Kidney glomerular epithelial cell (primary cell): ENCODE results near the gene TSHZ2.
"Not testable (repeated sequence)": the region's sequence is repeated elsewhere in the genome, so short reads cannot be mapped to it uniquely, and the experiment has no call there.

Experiments
- DNase-seq: peaks from one replicate; lab custom pipeline; 2025; lab: John Stamatoyannopoulos, UW

Gene TSHZ2

GRCh38 chr20:53454675-53455276 lies 482.6 kb downstream of the TSHZ2 start:
- no peak for DNase-seq

- no peak for DNase-seq
These were observed 491.2 kb downstream of the TSHZ2 start for GRCh38 chr20:53463101-53463972.

- DNase-seq, result no peak
These were observed 494.1 kb downstream of the TSHZ2 start for GRCh38 chr20:53466279-53466678.

GRCh38 chr20:53468587-53468986 lies 496.4 kb downstream of the TSHZ2 start:
- no peak for DNase-seq

GRCh38 chr20:53472859-53473258 lies 500.7 kb downstream of the TSHZ2 start:
- DNase-seq, result not testable (repeated sequence)

GRCh38 chr20:53480913-53481312 lies 508.8 kb downstream of the TSHZ2 start:
- DNase-seq, result no peak

GRCh38 chr20:53487461-53488200 lies 515.5 kb downstream of the TSHZ2 start:
- DNase-seq, result no peak

- DNase-seq, result no peak
These were observed 516.7 kb downstream of the TSHZ2 start for GRCh38 chr20:53488775-53489272.

- DNase-seq, result no peak
These were observed 517.4 kb downstream of the TSHZ2 start for GRCh38 chr20:53489528-53489927.

GRCh38 chr20:53490620-53491019 lies 518.5 kb downstream of the TSHZ2 start:
- no peak for DNase-seq

GRCh38 chr20:53491462-53491861 lies 519.3 kb downstream of the TSHZ2 start:
- DNase-seq, result no peak

GRCh38 chr20:53492212-53492611 lies 520.1 kb downstream of the TSHZ2 start:
- no peak for DNase-seq

GRCh38 chr20:53493311-53493857 lies 521.2 kb downstream of the TSHZ2 start:
- no peak for DNase-seq

GRCh38 chr20:53494753-53495152 lies 522.6 kb downstream of the TSHZ2 start:
- no peak for DNase-seq

GRCh38 chr20:53495398-53496092 lies 523.4 kb downstream of the TSHZ2 start:
- no peak for DNase-seq

GRCh38 chr20:53497246-53497645 lies 525.1 kb downstream of the TSHZ2 start:
- DNase-seq, result no peak

GRCh38 chr20:53498341-53498740 lies 526.2 kb downstream of the TSHZ2 start:
- DNase-seq, result no peak

GRCh38 chr20:53500651-53501050 lies 528.5 kb downstream of the TSHZ2 start:
- DNase-seq, result no peak

- DNase-seq, result no peak
These were observed 530.7 kb downstream of the TSHZ2 start for GRCh38 chr20:53502820-53503219.

GRCh38 chr20:53503517-53503919 lies 531.4 kb downstream of the TSHZ2 start:
- no peak for DNase-seq

- not testable (repeated sequence) for DNase-seq
These were observed 531.9 kb downstream of the TSHZ2 start for GRCh38 chr20:53504106-53504505.

- no peak for DNase-seq
These were observed 538.1 kb downstream of the TSHZ2 start for GRCh38 chr20:53510262-53510661.
